Smooth muscle cell of the pulmonary artery (primary cell): ENCODE data around the gene COL9A3. TPM values are rescaled to one million over a fixed set of nuclear protein-coding genes. Genes with fewer than 3 reads are reported as not detected.

Source experiments
- total RNA-seq: library from RNA; depleted of rRNA; stranded (reverse); fragments of >200 nt; gene quantifications from 2 replicates; pipeline ENCODE4 v1.2.3, GENCODE V29; 2014

COL9A3 gene
- total RNA-seq: 0.39 and 0.50 TPM in 2 replicates

DNA sequence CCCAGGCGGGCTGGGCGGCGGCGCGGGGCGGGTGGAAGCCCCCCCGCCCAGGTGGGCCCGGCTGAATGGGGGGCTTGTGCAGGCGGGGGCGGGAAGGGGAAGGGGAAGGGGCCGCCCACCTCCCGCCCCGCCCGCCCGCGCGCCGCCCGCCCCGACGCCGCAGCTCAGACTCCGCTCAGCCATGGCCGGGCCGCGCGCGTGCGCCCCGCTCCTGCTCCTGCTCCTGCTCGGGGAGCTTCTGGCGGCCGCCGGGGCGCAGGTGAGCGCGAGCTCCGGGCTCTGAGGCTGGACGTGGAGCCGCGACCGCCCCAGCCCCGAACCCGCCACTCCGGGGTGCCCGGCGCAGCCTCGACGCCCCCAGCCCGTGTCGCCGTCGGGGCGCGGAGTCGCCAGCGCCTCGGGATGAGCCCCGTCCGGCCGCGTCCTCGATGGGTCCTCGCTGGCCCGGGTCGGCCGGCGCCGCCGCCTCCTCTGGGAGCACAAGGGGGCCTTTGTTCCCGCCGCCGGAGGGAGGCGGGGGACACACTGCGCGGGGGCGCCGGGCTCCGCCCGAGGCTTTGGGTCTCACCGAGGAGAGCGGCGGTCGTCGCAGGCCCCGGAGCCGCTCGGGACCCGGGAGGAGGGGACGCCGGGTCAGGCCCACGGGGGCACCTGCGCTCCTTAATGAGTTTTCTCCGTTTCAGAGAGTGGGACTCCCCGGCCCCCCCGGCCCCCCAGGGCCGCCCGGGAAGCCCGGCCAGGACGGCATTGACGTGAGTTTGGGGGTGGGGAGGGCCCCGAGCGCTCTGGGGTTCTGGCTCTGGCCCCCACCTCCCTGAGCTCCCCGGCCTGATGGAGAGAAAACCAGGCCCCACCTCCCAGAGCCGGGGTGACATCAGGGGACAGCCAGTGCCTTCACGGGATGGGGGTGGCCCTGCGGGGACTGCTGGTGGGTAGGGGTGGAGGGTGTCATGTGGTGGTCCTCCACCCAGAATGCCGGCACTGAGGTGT, at the start of gene COL9A3:
Gene COL9A3 (plus strand): TSS at position 167 of the 990 bp plus-strand sequence. CDS start 15 bp downstream, at position 182.

DNA sequence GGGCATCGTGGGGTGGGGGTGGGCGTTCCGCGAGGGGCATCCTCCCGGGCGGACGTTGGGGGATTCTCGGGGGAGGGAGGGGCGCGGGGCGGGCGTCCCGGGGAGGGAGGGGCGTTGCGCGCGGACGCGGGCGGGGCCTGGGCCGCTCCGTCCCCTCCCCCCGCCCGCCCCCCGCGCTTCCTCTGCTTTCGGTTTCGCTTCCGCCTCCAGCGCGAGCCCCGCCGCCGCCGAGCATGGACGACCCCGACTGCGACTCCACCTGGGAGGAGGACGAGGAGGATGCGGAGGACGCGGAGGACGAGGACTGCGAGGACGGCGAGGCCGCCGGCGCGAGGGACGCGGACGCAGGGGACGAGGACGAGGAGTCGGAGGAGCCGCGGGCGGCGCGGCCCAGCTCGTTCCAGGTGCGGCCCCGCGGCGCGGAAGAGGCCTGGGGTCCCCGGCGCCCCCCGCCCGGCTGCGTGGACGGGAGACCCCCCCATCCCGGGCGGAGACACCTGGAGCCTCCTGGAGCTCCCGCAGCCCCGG, 12.2 kb upstream of the COL9A3 start, which contains the start of gene OGFR:
Gene OGFR (plus strand): TSS at position 209 of the 528 bp plus-strand sequence. CDS start 25 bp downstream, at position 234.

DNA sequence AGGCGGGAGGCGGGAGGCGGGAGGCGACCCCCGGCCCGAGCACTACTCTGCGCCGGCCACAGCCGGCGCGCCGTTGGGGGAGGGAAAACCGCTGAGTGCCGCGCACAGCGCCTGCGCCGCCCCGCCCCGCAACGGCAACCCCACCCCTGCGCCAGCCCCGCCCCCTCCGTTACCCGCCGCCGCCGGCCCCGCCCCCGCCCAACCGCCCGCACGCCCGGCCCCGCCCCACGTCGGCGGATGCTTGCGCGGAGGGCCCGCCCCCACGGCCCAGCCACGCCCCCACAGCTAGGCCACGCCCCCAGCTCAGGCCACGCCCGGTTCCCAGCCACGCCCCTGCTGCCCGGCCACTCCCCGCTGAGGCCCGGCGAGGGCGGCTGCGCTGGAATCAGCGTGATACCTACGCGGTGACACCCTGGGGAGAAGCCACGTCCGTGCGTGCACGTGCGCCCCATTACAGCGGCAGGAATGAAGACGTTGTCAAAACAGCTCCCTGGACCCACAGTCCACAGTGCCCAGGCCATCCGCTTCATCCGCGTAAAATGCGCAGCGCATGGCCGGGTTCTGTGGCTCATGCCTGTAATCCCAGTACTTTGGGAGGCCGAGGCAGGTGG, 45.0 kb downstream of the COL9A3 start, which contains the start of gene TCFL5:
Gene TCFL5 (minus strand): TSS at position 97 of the 611 bp plus-strand sequence. CDS start 152 bp downstream, outside the sequence.

Other genes with a start within 250 kb of the COL9A3 start
- 0.13 and 0.30 TPM in 2 replicates for gene SLCO4A1, start 174.5 kb upstream of the COL9A3 start, total RNA-seq
- 0.03 and 0.07 TPM in 2 replicates for gene NTSR1, start 108.2 kb upstream of the COL9A3 start, total RNA-seq
- 12.8 and 16.4 TPM in 2 replicates for gene MRGBP, start 20.6 kb upstream of the COL9A3 start, total RNA-seq
- 22.6 and 26.8 TPM in 2 replicates for gene OGFR, start 12.2 kb upstream of the COL9A3 start, total RNA-seq
- gene TCFL5, start 44.8 kb downstream of the COL9A3 start, total RNA-seq: 17.0 and 19.5 TPM in 2 replicates
- 32.8 and 37.2 TPM in 2 replicates for gene DIDO1, start 109.5 kb downstream of the COL9A3 start, total RNA-seq
- gene GID8, start 121.1 kb downstream of the COL9A3 start, total RNA-seq: 29.0 and 35.4 TPM in 2 replicates
- 21.0 and 25.4 TPM in 2 replicates for gene SLC17A9, start 135.7 kb downstream of the COL9A3 start, total RNA-seq
- not detected in 2 replicates for gene BHLHE23, start 189.9 kb downstream of the COL9A3 start, total RNA-seq